OCI-LY1 (cell line): ENCODE results near the gene CHRD.

Experiments
- H2AFZ ChIP-seq: fragments of 200-600 bp; sonication (generic), shearing (Covaris generic); 2 replicates; pipeline ENCODE4 v1.6.0; 2014; ENCODE audit warnings: antibody characterized with exemption, mild to moderate bottlenecking, low read length
- H3F3A ChIP-seq: fragments of 200-600 bp; sonication (generic), shearing (Covaris generic); 2 replicates; pipeline ENCODE4 v1.6.0; 2014; ENCODE audit warnings: mild to moderate bottlenecking, antibody characterized with exemption, low read length, moderate library complexity; ENCODE audit not compliant: insufficient read depth
- H3K27ac ChIP-seq: fragments of 200-600 bp; sonication (generic); 2 replicates; pipeline ENCODE4 v1.5.1; 2014; ENCODE audit warnings: low read length, mixed run types, mild to moderate bottlenecking, low read depth; ENCODE audit not compliant: poor library complexity, severe bottlenecking
- H3K27me3 ChIP-seq: fragments of 200-600 bp; sonication (generic); 2 replicates; pipeline ENCODE4 v1.6.0; 2014; ENCODE audit warnings: antibody characterized with exemption, mild to moderate bottlenecking, low read length, moderate library complexity; ENCODE audit not compliant: insufficient read depth
- H3K36me3 ChIP-seq: fragments of 200-600 bp; sonication (generic); 2 replicates; pipeline ENCODE4 v1.6.1; 2014; ENCODE audit warnings: mild to moderate bottlenecking, antibody characterized with exemption, low read length, moderate library complexity, mixed read lengths; ENCODE audit not compliant: insufficient read depth
- H3K4me1 ChIP-seq: fragments of 200-600 bp; sonication (generic); 2 replicates; pipeline ENCODE4 v1.5.1; 2014; ENCODE audit warnings: mild to moderate bottlenecking, low read length, moderate library complexity; ENCODE audit not compliant: insufficient read depth, severe bottlenecking
- H3K4me2 ChIP-seq: fragments of 200-600 bp; sonication (generic), shearing (Covaris generic); 2 replicates; pipeline ENCODE4 v1.6.1; 2014; ENCODE audit warnings: low read length
- H3K4me3 ChIP-seq: fragments of 200-600 bp; sonication (generic); 2 replicates; pipeline ENCODE4 v1.5.1; 2014; ENCODE audit warnings: low read length, low read depth, mild to moderate bottlenecking, mixed read lengths; ENCODE audit not compliant: poor library complexity, severe bottlenecking
- H3K79me2 ChIP-seq: fragments of 200-600 bp; shearing (Covaris generic); 2 replicates; pipeline ENCODE4 v1.6.1; 2016; ENCODE audit warnings: mixed run types, low read length, mixed read lengths; ENCODE audit not compliant: insufficient read depth
- H3K9ac ChIP-seq: fragments of 200-600 bp; sonication (generic), shearing (Covaris generic); 2 replicates; pipeline ENCODE4 v1.6.1; 2014; ENCODE audit warnings: mild to moderate bottlenecking, low read length, mixed read lengths
- H3K9me2 ChIP-seq: fragments of 200-600 bp; sonication (generic), shearing (Covaris generic); 2 replicates; pipeline ENCODE4 v1.6.1; 2014; ENCODE audit warnings: low read depth, mild to moderate bottlenecking, low read length, mixed read lengths
- H3K9me3 ChIP-seq: fragments of 200-600 bp; shearing (Covaris generic); 2 replicates; pipeline ENCODE4 v1.6.1; 2014; ENCODE audit warnings: low read length, mixed read lengths
- H4K20me1 ChIP-seq: fragments of 200-600 bp; sonication (generic), shearing (Covaris generic); 2 replicates; pipeline ENCODE4 v1.6.0; 2016; ENCODE audit warnings: mild to moderate bottlenecking, low read length; ENCODE audit not compliant: insufficient read depth
- CTCF ChIP-seq: fragments of 200-600 bp; sonication (generic), shearing (Covaris generic); IDR thresholded peaks from 2 replicates; pipeline ENCODE4 v1.5.1; 2017; ENCODE audit warnings: mild to moderate bottlenecking, antibody characterized with exemption, low read length, moderate library complexity, mixed read lengths
- EZH2 ChIP-seq: fragments of 200-600 bp; sonication (generic), shearing (Covaris generic); IDR thresholded peaks from 2 replicates; pipeline ENCODE4 v1.8.0; 2017; ENCODE audit warnings: borderline replicate concordance, mixed run types, mild to moderate bottlenecking, antibody characterized with exemption, low read length, moderate library complexity, mixed read lengths

CHRD gene

GRCh38 chr3:184389935-184390528, 10.2 kb downstream of the CHRD start:
- Histone ChIP-seq H3K36me3 (no peaks in the 10 kb centered on the region), H3K79me2 (no peaks in the 10 kb centered on the region), H3K27me3 (0 out of 2 replicates have a peak, but pooled peaks cover 8% of the 10 kb centered on the region), H3K4me1 (no peaks in the 10 kb centered on the region), H3F3A (no peaks in the 10 kb centered on the region), H4K20me1 (no peaks in the 10 kb centered on the region), H3K9ac (no peak overlapping the region), H3K9me3 (no peaks in the 10 kb centered on the region), H3K4me3 (no peak overlapping the region), H2AFZ (no peak overlapping the region), H3K4me2 (no peak overlapping the region), H3K9me2 (no peaks in the 10 kb centered on the region), H3K27ac (no peak overlapping the region)
- TF ChIP-seq EZH2 (no peak), CTCF (no peak)

- H3K36me3 ChIP-seq = no peaks in the 10 kb centered on the region
- H3K4me3 ChIP-seq = no peak overlapping the region
- H3K9me2 ChIP-seq = no peaks in the 10 kb centered on the region
- no peaks in the 10 kb centered on the region for H3K4me1 ChIP-seq
- no peak for TF ChIP-seq EZH2
- no peak for TF ChIP-seq CTCF
- no peaks in the 10 kb centered on the region for H3F3A ChIP-seq
- H3K27ac ChIP-seq = no peak overlapping the region
- no peak overlapping the region for H2AFZ ChIP-seq
- no peaks in the 10 kb centered on the region for H4K20me1 ChIP-seq
- H3K27me3 ChIP-seq = 0 out of 2 replicates have a peak, but pooled peaks cover 8% of the 10 kb centered on the region
- no peak overlapping the region for H3K4me2 ChIP-seq
- no peaks in the 10 kb centered on the region for H3K79me2 ChIP-seq
- no peaks in the 10 kb centered on the region for H3K9me3 ChIP-seq
- no peak overlapping the region for H3K9ac ChIP-seq
Measured at GRCh38 chr3:184391266-184391665, 11.4 kb downstream of the CHRD start.

- H3K27me3 ChIP-seq = no peaks in the 10 kb centered on the region
- no peaks in the 10 kb centered on the region for H3K79me2 ChIP-seq
- H3K27ac ChIP-seq = no peak overlapping the region
- H2AFZ ChIP-seq = no peak overlapping the region
- H3F3A ChIP-seq = no peaks in the 10 kb centered on the region
- no peaks in the 10 kb centered on the region for H3K4me1 ChIP-seq
- no peak overlapping the region for H3K4me2 ChIP-seq
- TF ChIP-seq EZH2 (no peak), CTCF (no peak)
- H3K36me3 ChIP-seq = no peaks in the 10 kb centered on the region
- no peaks in the 10 kb centered on the region for H4K20me1 ChIP-seq
- no peaks in the 10 kb centered on the region for H3K9me3 ChIP-seq
- no peak overlapping the region for H3K4me3 ChIP-seq
- no peak overlapping the region for H3K9ac ChIP-seq
- no peaks in the 10 kb centered on the region for H3K9me2 ChIP-seq
Measured at GRCh38 chr3:184395320-184395660, 15.4 kb downstream of the CHRD start.
